GM20000 (cell line): ENCODE data around the gene CDK5.
A peak's percentile ranks its signal among the peaks of the same experiment; 100 is the strongest.

ENCODE experiments used
- DNase-seq: peaks from one replicate; pipeline ENCODE4 v3.0.0; 2012; ENCODE audit warnings: low spot score
- CTCF ChIP-seq: IDR thresholded peaks from 2 replicates; pipeline ENCODE4 v1.5.1; 2012; ENCODE audit warnings: mild to moderate bottlenecking, control low read depth; ENCODE audit errors: extremely low read depth, missing control alignments

CDK5 gene

DNA sequence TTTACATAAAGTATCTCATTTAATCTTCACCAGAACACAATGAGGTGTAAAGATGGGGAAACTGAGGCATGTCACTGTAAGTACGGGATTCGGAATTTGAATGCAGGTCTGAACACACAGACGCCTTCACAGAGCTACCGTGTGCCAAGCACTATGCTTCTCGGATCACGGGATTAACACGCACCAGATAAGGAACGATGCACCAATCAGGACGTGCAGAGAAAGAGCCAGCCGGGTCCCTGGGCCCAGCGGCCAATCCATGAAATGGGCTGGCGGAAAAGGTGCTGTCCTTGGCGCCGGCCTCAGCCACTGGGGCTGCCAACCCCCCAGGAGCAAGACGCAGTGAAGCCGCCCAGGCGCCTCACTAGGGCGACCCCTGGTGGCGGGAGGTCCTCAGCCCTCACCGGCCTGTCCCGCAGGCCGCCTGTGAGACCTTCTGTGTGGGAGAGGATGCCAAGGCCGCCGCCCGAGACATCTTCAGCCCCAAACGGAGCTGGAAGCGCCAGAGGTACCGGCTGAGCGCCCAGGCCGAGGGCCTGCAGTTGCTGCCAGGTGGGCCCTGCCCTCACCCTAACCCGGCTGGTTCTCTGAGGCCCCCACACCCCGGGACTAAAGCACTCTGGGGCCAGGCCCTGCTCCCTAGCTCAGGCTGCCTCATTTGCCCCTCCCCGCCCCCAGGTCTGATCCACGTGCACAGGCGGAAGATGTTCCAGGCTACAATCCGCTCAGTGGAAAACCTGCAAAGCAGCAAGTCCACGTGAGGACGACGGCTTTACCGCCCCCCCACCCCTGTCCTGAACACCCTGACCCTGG, 49.0 kb downstream of the CDK5 start:
- DNase-seq = peak; percentile 85
- TF ChIP-seq CTCF = peak; percentile 36

GRCh38 chr7:151008143-151008510, 49.6 kb downstream of the CDK5 start:
- no peak for TF ChIP-seq CTCF
- no peak for DNase-seq

GRCh38 chr7:151007469-151007898, 50.2 kb downstream of the CDK5 start:
- DNase-seq = no peak
- TF ChIP-seq CTCF = no peak

DNA sequence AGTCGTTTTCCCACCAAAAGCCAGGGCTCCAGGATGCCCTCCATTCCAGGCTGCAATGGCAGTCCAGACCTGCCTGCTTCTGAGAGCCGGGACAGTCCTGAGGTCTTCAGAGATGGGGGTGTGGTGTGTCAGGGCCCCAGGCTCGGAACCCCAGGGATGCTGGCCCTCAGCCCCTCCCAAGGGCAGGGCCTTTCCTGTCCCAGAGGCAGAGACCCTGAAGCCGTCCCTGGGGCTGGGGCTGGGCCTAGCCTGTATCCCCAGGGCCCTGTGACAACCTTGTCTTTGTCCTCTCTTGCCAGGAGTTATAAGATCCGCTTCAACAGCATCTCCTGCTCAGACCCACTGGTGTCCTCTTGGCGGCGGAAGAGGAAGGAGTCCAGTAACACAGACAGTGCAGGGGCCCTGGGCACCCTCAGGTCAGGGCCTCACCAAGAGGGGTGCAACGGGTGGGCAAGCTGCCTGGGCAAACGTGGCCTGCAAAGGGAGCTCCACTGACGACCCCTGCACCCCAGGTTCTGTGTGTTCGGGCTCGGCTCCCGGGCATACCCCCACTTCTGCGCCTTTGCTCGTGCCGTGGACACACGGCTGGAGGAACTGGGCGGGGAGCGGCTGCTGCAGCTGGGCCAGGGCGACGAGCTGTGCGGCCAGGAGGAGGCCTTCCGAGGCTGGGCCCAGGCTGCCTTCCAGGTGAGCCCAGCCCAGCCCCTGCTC, 51.0 kb downstream of the CDK5 start:
- DNase-seq = no peak
- no peak for TF ChIP-seq CTCF

DNA sequence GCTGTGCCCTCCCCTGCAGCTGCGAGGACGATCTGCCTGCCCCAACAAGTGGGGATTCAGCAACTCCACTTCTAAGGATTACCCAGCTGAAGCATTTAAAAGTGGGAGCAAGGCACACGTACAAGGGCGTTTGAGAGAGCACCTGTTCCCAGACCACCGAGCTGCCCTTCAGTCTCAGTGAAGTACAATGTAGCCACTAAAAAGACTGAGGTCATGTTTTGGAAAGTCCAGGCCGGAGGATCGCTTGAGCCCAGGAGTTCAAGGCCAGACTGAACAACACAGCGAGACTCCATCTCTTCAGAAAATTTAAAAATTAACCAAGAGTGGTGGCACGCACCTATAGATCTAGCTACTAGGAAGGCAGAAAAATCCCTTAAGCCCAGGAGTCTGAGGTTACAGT, 52.1 kb downstream of the CDK5 start:
- TF ChIP-seq CTCF = no peak

More for the DNA sequence above, 52.1 kb downstream of the CDK5 start:
- no peak for DNase-seq
